ENCODE data around the gene CSN1S1.

Gene CSN1S1

GRCh38 chr4:69936566-69936965 lies 5.7 kb downstream of the CSN1S1 start:
- POLR2A ChIA-PET (ENCODE audit: low non-redundant PET), result no interaction called here
- CTCF ChIA-PET, result no interaction called here
- no peak for TF ChIP-seq CTCF (conservative IDR thresholded peaks at IDR 0.05; ENCODE audit: low read depth)
- H3K27ac ChIP-seq, result no peak overlapping the region
- DNase-seq (ENCODE audit: low spot score), result no peak

- DNase-seq (ENCODE audit: low spot score), result no peak
- CTCF ChIA-PET, result no interaction called here
- TF ChIP-seq CTCF (conservative IDR thresholded peaks at IDR 0.05; ENCODE audit: low read depth), result no peak
- POLR2A ChIA-PET (ENCODE audit: low non-redundant PET), result no interaction called here
- H3K27ac ChIP-seq, result no peak overlapping the region
These were observed 20.7 kb downstream of the CSN1S1 start for GRCh38 chr4:69951602-69952001.

- POLR2A ChIA-PET (ENCODE audit: low non-redundant PET), result no interaction called here
- CTCF ChIA-PET, result no interaction called here
- DNase-seq (ENCODE audit: low spot score), result no peak
- no peak overlapping the region for H3K27ac ChIP-seq
- no peak for TF ChIP-seq CTCF (conservative IDR thresholded peaks at IDR 0.05; ENCODE audit: low read depth)
These were observed 26.3 kb downstream of the CSN1S1 start for GRCh38 chr4:69957209-69957608.

GRCh38 chr4:69965628-69966027 lies 34.8 kb downstream of the CSN1S1 start, which contains the start of gene CSN2:
CSN2 (minus strand) TSS chr4:69965728; CDS start chr4:69960995, 4,733 bp downstream.
- no peak for TF ChIP-seq CTCF (conservative IDR thresholded peaks at IDR 0.05; ENCODE audit: low read depth)
- DNase-seq (ENCODE audit: low spot score), result no peak
- ChIA-PET CTCF (interaction anchor here (0.6 kb wide), 1 partner anchor 1941 kb away, joined by 3 read pairs; no protein-coding TSS in a partner anchor), POLR2A (ENCODE audit: low non-redundant PET) (no interaction called here)
- H3K27ac ChIP-seq, result no peak within 1 kb of the TSS

- DNase-seq (ENCODE audit: low spot score), result no peak
- H3K27ac ChIP-seq, result no peak overlapping the region
- TF ChIP-seq CTCF (conservative IDR thresholded peaks at IDR 0.05; ENCODE audit: low read depth), result no peak
- ChIA-PET POLR2A (ENCODE audit: low non-redundant PET) (no interaction called here), CTCF (no interaction called here)
These were observed 39.2 kb downstream of the CSN1S1 start for GRCh38 chr4:69970071-69970470.

GRCh38 chr4:69974631-69975030 lies 43.8 kb downstream of the CSN1S1 start:
- POLR2A ChIA-PET (ENCODE audit: low non-redundant PET), result no interaction called here
- no peak overlapping the region for H3K27ac ChIP-seq
- no peak for DNase-seq (ENCODE audit: low spot score)
- no peak for TF ChIP-seq CTCF (conservative IDR thresholded peaks at IDR 0.05; ENCODE audit: low read depth)
- CTCF ChIA-PET, result interaction anchor here (0.5 kb wide), 1 partner anchor 59 kb away, joined by 3 read pairs; no protein-coding TSS in a partner anchor

- no peak for DNase-seq (ENCODE audit: low spot score)
- H3K27ac ChIP-seq, result no peak overlapping the region
- POLR2A ChIA-PET (ENCODE audit: low non-redundant PET), result no interaction called here
- no peak for TF ChIP-seq CTCF (conservative IDR thresholded peaks at IDR 0.05; ENCODE audit: low read depth)
- CTCF ChIA-PET, result no interaction called here
These were observed 46.7 kb downstream of the CSN1S1 start for GRCh38 chr4:69977582-69977981.

All from RWPE1 (cell line).